ENCODE data around the gene OR10P1.

Gene OR10P1

DNA sequence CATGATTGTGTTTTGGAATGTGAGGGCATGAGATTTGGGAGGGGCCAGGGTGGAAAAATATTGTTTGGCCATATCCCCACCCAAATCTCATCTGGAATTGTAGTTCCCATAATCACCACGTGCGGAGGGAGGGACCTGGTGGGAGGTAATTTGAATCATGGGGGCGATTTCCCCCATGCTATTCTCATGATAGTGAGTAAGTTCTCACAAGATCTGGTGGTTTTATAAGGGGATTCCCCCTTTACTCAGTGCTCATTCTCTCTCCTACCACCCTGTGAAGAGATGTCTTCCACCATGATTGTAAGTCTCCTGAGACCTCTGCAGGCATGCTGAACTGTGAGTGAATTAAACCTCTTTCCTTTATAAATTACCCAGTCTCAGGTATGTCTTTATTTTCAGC, 15.7 kb downstream of the OR10P1 start:
- peak in 1 of 5 experiments; percentile 31 for DNase-seq

GRCh38 chr12:55653031-55653430, 16.3 kb downstream of the OR10P1 start:
- peak in 2 of 5 experiments; percentile 25 to 41 for DNase-seq

GRCh38 chr12:55654511-55655214, 18.0 kb downstream of the OR10P1 start:
- no peak for DNase-seq

DNA sequence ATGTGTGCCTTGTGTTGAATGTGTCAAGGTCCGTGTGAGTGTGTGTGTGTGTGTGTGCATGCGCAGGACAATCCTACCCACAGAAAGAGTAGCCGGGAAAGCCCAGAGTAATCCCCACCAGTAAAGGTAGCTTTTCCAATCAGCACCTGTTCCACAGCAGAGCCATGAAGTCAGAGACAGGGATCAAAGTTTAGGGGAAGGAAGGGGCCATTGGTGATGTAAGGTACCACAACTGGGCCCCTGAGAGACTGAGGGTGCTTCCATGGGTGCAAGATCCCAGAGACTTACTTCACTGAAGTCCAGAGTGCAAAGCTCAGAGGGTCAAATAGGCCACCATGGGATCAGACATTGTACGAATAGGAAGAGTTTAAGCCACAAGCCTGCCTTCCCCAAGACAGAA, 20.5 kb downstream of the OR10P1 start:
- DNase-seq, result no peak

- DNase-seq, result no peak
Measured at GRCh38 chr12:55658212-55658611, 21.5 kb downstream of the OR10P1 start.

DNA sequence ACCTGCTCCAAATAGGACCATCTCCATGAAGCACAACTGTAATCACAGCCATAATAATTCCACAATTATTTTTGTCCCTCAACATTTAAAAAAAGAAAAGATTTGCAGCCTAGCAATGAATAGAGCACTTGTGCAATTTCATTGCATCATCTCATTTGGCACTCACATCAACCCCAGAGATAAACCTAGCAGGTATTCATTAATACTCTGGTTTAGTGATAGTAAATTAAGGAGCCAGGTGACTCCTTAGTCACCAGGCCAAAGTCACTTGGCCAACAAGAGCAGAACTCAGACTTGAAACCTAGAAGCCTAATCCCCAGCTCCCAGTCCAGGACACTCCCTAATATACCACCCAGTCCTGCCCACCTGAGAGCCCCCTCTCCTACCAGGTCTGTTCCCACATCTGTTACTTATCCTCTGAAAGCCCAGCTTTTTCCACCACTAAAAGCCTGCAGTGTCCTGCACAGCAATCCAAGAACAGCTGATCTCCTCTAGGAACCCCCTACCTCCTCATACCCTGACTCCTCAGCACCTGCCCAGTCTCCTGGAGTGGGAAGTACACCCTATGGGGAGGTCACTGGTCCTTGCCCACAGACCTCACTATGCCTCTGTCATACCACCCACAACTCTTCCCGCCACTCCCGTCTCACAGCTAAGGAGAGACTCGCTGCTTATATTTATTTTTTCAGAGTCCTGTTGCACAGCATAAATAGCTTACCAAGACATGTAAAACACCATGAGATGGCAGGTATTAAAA, 22.1 kb downstream of the OR10P1 start:
- no peak for DNase-seq

GRCh38 chr12:55659486-55660385, 23.0 kb downstream of the OR10P1 start:
- no peak for DNase-seq

DNA sequence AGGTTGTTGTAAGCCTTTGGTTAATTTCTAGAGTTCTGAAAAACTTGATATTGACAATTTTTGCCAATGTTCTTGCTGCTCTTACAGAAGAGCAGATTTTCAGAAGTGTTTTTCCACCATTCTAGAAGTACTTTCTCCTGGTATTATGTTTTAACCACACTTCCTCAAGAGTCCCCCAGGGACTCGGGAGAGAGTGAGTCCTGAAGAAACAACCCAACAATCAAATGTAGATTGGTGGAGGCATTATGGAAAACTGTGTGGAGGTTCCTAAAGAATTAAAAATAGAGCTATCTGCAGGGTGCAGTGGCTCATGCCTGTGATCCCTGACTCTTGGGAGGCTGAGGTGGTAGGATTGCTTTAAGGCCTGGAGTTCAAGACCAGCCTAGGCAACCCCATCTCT, 26.7 kb downstream of the OR10P1 start:
- no peak for DNase-seq

- no peak for DNase-seq
Measured at GRCh38 chr12:55664826-55665225, 28.1 kb downstream of the OR10P1 start.

DNA sequence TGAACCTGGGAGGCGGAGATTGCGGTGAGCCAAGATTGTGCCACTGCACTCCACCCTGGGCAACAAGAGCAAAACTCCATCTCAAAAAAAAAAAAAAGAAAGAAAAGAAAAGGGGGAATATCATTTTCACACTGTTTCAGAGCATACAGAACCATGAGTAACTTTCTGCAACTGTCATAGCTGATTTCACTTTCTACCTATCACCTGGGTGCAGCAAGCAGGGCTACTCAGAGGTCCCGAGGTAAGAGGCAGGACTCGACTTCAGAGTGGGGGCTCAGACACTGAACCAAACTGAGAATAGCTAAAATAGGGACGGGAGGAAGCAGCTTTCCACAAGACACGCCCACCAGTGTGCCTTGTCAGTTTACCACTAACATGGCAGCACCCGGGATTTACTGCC, 29.8 kb downstream of the OR10P1 start:
- DNase-seq, result no peak

- no peak for DNase-seq
Measured at GRCh38 chr12:55670276-55670675, 33.6 kb downstream of the OR10P1 start.

DNA sequence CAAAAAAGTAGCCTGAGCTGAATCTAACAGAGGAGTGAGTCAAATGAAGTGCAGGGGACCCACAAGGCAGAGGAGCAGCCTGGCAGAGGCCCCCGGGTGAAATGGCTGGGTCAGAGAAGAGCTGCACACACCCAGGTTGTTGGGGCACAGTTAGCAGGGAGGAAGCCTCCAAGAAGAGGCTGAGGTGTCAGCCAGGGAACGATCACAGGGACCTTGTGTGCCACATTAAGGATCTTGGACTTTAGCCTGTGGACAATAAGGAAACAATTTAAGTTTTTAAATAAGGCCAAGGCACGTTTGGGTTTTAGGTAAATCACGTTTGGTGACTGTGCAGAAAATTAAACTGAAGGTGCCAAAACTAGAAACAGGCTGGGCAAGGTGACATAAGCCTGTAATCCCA, 35.1 kb downstream of the OR10P1 start:
- no peak for DNase-seq

GRCh38 chr12:55673638-55674037, 36.9 kb downstream of the OR10P1 start:
- DNase-seq, result no peak

DNA sequence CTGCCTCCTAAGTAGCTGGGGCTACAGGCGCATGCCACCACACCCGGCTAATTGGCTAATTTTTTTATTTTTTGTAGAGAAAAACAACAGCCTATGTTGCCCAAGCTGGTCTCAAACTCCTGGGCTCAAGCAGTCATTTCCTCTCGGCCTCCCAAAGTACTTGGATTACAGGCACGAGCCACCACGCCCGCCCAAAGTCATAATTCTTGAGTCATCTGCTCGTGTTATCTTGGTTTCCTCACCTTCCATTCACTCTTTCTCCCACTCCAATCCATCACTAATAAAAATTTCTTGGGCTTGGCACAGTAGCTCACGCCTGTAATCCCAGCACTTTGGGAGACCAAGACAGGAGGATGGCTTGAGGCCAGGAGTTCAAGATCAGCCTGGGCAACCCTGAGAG, 39.0 kb downstream of the OR10P1 start:
- DNase-seq, result no peak

- DNase-seq, result no peak
Measured at GRCh38 chr12:55676707-55677106, 40.0 kb downstream of the OR10P1 start.

DNA sequence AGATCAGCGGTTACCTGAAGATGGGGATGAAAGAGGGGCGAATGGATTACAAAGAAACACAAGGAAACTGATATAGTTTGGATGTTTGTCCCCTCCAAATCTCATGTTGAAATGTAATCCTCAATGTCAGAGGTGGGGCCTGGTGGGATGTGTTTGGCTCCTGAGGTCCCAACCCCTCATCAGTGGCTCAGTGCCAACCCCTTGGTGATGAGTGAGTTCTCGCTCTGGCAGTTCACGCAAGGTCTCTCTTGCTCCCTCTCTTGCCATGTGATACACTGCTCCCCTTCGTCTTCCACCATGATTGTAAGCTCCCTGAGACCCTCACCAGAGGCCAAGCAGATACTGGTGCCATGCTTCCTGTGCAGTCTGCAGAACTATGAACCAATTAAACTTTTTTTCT, 43.0 kb downstream of the OR10P1 start:
- no peak for DNase-seq

- no peak for DNase-seq
Measured at GRCh38 chr12:55681142-55682077, 44.7 kb downstream of the OR10P1 start.

DNA sequence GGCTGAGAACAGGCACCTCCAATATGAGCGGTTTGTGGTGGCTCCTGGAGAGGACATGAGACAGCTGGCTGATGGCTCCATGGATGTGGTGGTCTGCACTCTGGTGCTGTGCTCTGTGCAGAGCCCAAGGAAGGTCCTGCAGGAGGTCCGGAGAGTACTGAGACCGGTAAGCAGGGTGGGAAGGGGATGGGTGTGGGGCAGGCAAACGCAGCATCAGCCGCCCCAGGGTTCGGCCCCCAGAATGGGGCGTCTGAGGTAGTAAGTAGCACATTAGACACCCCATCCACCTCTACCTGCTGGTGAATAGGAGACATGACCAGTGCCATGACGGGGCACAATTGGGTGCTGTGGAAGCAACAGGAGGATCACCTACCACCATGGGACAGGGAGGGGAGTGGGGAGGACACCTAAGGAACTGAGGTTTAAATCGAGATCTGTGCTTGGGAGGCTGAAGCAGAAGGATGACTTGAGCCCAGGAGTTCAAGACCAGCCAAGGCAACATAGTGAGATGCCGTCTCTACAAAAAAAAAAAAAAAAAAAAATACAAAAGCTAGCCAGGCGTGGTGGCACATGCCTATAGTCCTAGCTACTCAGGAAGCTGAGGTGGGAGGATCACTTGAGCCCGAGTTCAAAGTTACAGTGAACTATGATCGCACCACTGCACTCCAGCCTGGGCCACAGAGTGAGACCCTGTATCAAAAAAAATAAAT, 45.5 kb downstream of the OR10P1 start:
- DNase-seq, result no peak

DNA sequence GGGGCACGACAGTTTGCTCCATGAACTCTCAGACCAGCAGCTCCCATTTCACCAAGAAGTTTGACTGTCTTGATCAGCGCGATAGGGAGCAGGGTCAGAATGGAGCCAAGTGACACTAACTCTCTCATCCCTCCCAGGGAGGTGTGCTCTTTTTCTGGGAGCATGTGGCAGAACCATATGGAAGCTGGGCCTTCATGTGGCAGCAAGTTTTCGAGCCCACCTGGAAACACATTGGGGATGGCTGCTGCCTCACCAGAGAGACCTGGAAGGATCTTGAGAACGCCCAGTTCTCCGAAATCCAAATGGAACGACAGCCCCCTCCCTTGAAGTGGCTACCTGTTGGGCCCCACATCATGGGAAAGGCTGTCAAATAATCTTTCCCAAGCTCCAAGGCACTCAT, 47.0 kb downstream of the OR10P1 start:
- no peak for DNase-seq

- no peak for DNase-seq
Measured at GRCh38 chr12:55684761-55685370, 48.2 kb downstream of the OR10P1 start.

DNA sequence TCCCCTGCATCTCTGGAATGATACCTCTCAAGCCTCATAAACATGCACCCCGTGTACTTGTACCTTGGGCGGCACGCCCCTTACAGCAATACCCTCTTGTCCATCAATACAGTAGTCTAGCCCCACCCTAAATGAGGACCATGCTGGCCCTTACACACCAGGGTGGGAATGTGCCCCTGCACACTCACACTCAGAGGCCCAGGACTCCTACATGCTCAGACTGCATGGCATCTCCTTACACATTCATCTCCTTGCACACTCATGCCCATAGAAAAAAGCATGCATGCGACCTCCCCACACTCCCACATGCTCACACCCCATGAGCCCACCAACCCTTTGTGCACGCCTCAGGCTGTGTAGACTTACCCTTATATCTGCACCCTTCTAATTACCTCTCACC, 49.0 kb downstream of the OR10P1 start:
- DNase-seq, result no peak

Data from T-helper 2 cell (primary cell).